Measurements from ENCODE around the gene PAQR7.

The PAQR7 gene

DNA sequence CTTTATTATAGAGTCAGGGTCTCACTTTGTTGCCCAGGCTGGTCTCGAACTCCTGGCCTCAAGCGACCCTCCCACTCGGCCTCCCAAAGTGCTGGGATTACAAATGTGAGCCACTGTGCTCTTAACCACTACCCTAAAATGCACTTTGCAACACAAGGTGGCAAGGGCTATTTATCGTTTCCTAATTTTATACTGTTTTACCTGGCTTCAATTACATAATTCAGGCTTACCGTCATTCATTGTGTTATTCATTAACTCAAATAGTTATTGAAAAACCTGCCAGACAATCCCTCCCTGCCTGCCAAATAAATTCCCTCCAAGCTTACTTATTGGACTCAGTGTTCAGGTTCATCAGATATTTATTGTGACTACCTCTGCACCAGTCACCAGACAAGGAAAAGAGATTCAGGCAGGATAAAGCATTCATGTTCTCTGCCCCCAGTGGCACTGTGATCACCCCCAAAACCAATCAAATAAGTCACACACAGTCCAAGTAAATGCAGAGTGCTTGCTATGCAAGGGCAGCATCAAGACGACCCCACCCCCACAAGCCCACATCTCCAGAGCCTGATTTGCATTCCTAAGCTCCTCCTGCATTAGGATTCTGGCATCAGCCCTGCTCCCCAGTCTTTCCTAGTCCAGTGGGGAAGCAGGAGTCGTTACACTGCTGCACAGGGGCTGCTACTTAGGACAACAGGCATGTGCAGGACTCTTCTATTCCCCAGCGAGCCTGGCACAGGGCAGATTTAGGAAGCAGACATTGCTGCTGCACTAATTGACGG lies 8.1 kb downstream of the PAQR7 start:
- Histone ChIP-seq H3K27me3 (ENCODE audit: control insufficient read depth, low read length) (no peaks in the 10 kb centered on the region), H3K4me3 (ENCODE audit: low read length) (no peak overlapping the region), H3F3A (ENCODE audit: control insufficient read depth, insufficient read depth) (no peaks in the 10 kb centered on the region), H3K9me2 (replicated peaks; ENCODE audit: control insufficient read depth, low read length) (no peaks in the 10 kb centered on the region), H3K4me1 (ENCODE audit: control insufficient read depth, low read length) (peaks cover 22% of the 10 kb centered on the region), H3K4me2 (ENCODE audit: low read length) (no peak overlapping the region), H3K36me3 (ENCODE audit: control insufficient read depth, low read length) (no peaks in the 10 kb centered on the region), H4K20me1 (ENCODE audit: control insufficient read depth, insufficient read depth, low read depth, low read length) (no peaks in the 10 kb centered on the region), H3K9me3 (ENCODE audit: control insufficient read depth, insufficient read depth, low read length) (no peaks in the 10 kb centered on the region), H3K27ac (ENCODE audit: low read depth, low read length) (no peak overlapping the region), H3K79me2 (ENCODE audit: control insufficient read depth, low read length) (no peaks in the 10 kb centered on the region)
- TF ChIP-seq, protein P1, sequence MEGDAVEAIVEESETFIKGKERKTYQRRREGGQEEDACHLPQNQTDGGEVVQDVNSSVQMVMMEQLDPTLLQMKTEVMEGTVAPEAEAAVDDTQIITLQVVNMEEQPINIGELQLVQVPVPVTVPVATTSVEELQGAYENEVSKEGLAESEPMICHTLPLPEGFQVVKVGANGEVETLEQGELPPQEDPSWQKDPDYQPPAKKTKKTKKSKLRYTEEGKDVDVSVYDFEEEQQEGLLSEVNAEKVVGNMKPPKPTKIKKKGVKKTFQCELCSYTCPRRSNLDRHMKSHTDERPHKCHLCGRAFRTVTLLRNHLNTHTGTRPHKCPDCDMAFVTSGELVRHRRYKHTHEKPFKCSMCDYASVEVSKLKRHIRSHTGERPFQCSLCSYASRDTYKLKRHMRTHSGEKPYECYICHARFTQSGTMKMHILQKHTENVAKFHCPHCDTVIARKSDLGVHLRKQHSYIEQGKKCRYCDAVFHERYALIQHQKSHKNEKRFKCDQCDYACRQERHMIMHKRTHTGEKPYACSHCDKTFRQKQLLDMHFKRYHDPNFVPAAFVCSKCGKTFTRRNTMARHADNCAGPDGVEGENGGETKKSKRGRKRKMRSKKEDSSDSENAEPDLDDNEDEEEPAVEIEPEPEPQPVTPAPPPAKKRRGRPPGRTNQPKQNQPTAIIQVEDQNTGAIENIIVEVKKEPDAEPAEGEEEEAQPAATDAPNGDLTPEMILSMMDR (IDR thresholded peaks at IDR 0.05; ENCODE audit: low read depth, low read length, poor library complexity, severe bottlenecking) = no peak
- TF ChIP-seq EZH2phosphoT487 (IDR thresholded peaks at IDR 0.05; ENCODE audit: borderline replicate concordance, low read length) = no peak

DNA sequence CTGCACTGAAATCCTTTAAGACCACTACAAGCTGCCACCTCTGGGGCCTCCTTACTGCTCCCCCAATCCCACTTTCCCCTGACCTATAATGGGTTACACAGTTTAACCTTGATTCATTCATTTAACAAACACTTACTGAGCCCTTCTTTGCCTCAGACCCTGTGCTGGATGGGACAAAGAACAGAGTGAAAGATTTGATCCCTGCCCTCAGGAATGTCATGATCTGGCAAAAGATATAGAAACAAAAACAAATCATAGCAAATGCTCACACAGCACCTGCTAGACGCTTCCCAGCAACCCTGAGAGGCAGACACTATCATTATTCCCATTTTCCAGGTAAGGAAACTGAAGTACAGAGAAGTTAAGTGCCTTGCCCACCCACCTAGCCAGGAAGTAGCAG lies 9.2 kb downstream of the PAQR7 start:
- Histone ChIP-seq H3K4me3 (ENCODE audit: low read length) (no peak overlapping the region), H3K9me2 (replicated peaks; ENCODE audit: control insufficient read depth, low read length) (no peaks in the 10 kb centered on the region), H3F3A (ENCODE audit: control insufficient read depth, insufficient read depth) (no peaks in the 10 kb centered on the region), H3K9me3 (ENCODE audit: control insufficient read depth, insufficient read depth, low read length) (no peaks in the 10 kb centered on the region), H3K27ac (ENCODE audit: low read depth, low read length) (no peak overlapping the region), H3K4me1 (ENCODE audit: control insufficient read depth, low read length) (peaks cover 15% of the 10 kb centered on the region), H3K4me2 (ENCODE audit: low read length) (no peak overlapping the region), H3K36me3 (ENCODE audit: control insufficient read depth, low read length) (no peaks in the 10 kb centered on the region), H3K27me3 (ENCODE audit: control insufficient read depth, low read length) (no peaks in the 10 kb centered on the region), H3K79me2 (ENCODE audit: control insufficient read depth, low read length) (no peaks in the 10 kb centered on the region), H4K20me1 (ENCODE audit: control insufficient read depth, insufficient read depth, low read depth, low read length) (no peaks in the 10 kb centered on the region)
- TF ChIP-seq, protein P1 (IDR thresholded peaks at IDR 0.05; ENCODE audit: low read depth, low read length, poor library complexity, severe bottlenecking) = no peak
- TF ChIP-seq EZH2phosphoT487 (IDR thresholded peaks at IDR 0.05; ENCODE audit: borderline replicate concordance, low read length) = no peak

DNA sequence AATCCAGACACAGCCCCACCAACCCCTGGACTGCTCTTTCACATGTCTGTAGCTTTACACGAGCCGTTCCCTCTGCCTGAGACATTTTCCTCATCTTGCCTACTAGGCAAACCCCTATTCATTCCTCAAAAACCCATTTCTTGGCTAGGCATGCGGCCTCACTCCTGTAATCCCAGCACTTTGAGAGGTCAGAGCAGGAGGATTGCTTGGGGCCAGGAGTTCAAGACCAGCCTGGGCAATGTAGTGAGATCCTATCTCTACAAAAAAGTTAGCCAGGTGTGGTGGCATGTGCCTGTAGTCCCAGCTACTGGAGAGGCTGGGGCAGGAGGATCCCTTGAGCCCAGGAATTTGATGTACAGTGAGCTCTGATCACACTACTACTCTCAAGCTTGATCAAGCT lies 11.1 kb downstream of the PAQR7 start:
- Histone ChIP-seq H3K27me3 (ENCODE audit: control insufficient read depth, low read length) (no peaks in the 10 kb centered on the region), H3K79me2 (ENCODE audit: control insufficient read depth, low read length) (0 out of 2 replicates have a peak, but pooled peaks cover 3% of the 10 kb centered on the region), H3K4me1 (ENCODE audit: control insufficient read depth, low read length) (peaks cover 22% of the 10 kb centered on the region), H3K36me3 (ENCODE audit: control insufficient read depth, low read length) (no peaks in the 10 kb centered on the region), H3K9me2 (replicated peaks; ENCODE audit: control insufficient read depth, low read length) (no peaks in the 10 kb centered on the region), H3K4me2 (ENCODE audit: low read length) (no peak overlapping the region), H3F3A (ENCODE audit: control insufficient read depth, insufficient read depth) (no peaks in the 10 kb centered on the region), H3K4me3 (ENCODE audit: low read length) (no peak overlapping the region), H4K20me1 (ENCODE audit: control insufficient read depth, insufficient read depth, low read depth, low read length) (no peaks in the 10 kb centered on the region), H3K27ac (ENCODE audit: low read depth, low read length) (no peak overlapping the region), H3K9me3 (ENCODE audit: control insufficient read depth, insufficient read depth, low read length) (no peaks in the 10 kb centered on the region)
- TF ChIP-seq, protein P1 (IDR thresholded peaks at IDR 0.05; ENCODE audit: low read depth, low read length, poor library complexity, severe bottlenecking) = no peak
- no peak for TF ChIP-seq EZH2phosphoT487 (IDR thresholded peaks at IDR 0.05; ENCODE audit: borderline replicate concordance, low read length)

All from DOHH2 (cell line).